Left lobe of liver (tissue), 2 donors: ENCODE data around the gene PSMC3. TPM values are rescaled to one million over a fixed set of nuclear protein-coding genes. Genes with fewer than 3 reads are reported as not detected.
A peak's percentile ranks its signal among the peaks of the same experiment; 100 is the strongest.

Experiments used
- ATAC-seq: fragments of 200-7000 bp; cut with Tn5 transposase; one replicate; pipeline ENCODE4 v1.9.1; 2020; ENCODE audit warnings: mild to moderate bottlenecking, moderate library complexity
- DNase-seq: peaks from one replicate; pipeline ENCODE4 v3.0.0-alpha.2; 2020; ENCODE audit warnings: low spot score
- total RNA-seq: library from RNA; stranded (reverse); gene quantifications from one replicate; pipeline ENCODE4 v1.2.1, GENCODE V29; 2021
- donor health status: DM: no; HTN: no; CAD: no; lungs with moderate emphysema.
- donor health status: DM: no; HTN: yes; CAD: no.

PSMC3 gene
- total RNA-seq = 64.6 TPM

DNA sequence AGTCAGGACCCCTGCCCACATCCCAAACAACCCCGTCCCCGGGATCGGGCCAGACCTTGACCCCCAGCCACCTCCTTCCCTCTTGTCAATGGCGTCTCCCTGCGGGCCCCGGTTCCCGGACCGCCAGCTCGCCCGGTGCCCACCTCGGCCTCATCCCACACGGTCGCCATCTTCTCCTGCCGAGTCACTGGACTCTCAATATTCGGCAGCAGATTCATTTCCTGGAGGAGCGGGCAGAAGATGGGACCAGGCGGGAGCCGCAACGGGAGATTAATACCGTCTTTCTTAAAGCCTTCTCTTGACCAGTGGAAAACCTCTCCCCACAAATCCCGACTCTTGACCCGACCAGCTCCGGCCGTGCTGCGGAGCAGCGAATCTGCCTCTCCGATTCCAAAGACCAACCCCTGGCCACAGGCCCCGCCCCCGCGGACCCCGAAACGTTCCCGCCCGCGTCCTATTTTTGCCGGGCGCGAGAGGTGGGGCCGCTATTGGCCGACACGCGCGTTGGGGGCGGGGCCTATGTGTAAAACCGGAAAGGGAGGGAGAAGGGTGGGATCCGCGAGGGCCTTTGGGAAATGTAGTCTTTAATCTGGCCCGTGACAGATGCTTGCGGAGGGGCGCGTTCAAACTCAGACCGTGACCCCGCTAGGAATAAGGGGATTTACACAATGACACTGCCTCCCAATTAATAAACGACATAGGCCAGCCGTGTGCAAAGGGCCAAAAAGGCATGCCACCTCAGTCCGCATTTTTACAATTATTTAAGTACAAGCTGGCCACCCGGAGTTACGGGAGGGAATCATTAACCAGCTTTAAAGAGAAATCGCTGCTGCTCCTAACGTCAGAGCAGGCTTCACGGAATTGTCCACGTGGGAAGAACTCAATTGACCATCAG, at the start of gene PSMC3:
Gene PSMC3, minus strand, starts transcription at position 378 of the 895 bp plus-strand sequence. Its CDS starts 160 bp downstream, at position 218.
- ATAC-seq = peak; percentile 89
- peak; percentile 99 for DNase-seq

DNA sequence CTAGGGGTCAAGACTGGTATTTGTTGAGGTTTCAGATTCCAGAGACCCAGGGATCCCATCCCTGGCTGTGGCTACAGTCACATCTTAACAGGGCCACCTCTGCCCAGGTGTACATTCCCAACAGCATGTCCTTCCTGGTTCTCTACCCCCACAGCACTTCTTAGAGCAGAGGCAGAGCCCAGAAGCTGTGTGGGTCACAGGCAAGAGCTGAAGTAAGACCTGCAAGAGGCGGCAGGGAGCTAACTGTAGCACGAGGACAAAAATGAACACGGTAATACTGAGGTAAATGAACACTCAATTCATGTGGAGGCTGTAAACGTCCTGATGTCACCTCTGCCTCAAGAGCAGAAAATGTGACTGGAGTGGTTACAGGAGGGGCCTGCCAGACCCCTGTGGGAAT, 44.4 kb upstream of the PSMC3 start:
- ATAC-seq = no peak
- DNase-seq = no peak

DNA sequence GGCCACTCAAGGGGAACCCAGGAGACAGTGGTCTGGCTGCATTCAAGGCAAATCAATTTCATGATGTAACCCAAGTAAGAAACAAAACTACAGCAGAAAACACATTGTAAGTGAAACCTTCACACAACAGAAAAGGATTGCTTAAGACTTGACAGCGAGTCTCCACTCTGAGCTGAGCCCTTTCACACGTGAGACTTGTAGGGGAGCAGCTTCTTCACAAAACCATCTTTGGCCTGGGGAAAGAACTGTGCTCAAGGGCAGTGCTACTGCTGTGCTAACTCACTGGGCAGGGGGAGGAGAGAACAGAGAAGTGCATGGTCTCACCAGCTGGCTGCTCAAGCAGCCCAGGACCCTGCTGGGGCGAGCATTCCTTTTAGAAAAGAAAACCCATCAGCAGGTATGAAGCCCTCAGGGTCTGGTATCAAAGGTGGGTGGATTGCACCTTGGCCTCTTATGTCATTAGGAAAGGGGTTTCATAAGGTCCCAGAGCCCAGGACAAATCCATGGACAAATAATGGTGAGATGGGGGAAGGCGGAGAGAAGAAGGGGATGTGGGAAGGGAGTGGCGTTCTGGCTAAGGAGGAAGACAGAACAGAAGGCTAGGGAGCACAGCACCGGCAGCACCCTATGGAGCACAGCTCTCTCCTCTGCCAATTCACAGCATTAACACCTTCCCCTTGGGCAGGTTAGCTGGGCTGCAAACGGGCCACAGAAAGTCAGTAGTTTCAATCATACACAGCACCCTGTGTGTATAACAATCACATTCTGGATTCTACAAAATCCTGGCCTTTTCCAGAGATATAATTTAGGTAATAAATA, 43.3 kb upstream of the PSMC3 start:
- ATAC-seq = peak; percentile 3
- DNase-seq = no peak

DNA sequence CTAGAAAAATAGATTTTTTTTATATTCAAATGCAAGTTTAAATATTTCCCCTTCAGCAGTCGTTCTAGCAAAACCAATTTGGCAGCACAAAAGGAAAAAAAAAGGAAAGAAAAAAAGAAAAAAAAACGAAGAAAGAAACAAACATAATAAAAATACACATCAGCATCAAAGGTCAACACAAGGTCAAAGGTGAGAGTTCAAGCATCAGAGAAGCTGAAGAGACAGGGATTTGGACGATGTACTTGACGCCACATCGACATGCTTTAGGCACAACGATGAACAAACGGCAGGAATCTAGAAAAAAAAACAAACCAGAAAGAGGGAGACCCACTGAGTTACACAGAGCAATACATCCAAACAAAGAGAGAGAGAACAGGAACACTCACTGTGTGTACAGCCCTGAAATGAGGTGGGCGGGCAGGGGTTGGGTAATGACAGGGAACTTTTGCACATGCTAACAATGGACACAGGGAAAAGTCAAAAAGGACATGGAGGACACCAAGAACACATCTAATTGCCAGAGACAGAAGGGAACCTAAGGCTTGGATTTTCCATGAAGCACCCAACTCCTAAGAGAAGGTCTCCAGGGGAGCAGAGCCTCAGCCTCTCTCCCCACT, 42.5 kb upstream of the PSMC3 start:
- DNase-seq = no peak
- ATAC-seq = peak; percentile 2

DNA sequence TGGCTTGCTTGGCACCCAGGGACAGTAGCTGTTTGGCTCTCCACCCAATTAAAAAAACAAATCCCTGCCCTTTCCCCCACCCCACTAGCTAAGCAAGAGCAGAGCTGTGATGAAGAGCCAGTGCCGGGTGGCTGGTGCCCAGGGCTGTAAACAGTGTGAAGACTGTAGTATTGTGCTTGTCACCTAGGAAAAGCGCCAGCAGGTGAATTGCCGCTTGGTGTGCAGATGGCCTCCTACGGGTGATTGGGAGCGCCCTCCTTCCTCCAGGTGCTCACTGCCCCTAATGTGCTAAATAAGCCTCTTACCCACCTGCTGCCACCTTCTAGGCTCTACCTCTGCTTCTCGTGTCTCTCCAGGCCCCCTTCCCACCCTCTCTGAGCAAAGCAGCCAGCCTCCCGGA, 41.1 kb upstream of the PSMC3 start:
- no peak for DNase-seq
- ATAC-seq = peak; percentile 63

DNA sequence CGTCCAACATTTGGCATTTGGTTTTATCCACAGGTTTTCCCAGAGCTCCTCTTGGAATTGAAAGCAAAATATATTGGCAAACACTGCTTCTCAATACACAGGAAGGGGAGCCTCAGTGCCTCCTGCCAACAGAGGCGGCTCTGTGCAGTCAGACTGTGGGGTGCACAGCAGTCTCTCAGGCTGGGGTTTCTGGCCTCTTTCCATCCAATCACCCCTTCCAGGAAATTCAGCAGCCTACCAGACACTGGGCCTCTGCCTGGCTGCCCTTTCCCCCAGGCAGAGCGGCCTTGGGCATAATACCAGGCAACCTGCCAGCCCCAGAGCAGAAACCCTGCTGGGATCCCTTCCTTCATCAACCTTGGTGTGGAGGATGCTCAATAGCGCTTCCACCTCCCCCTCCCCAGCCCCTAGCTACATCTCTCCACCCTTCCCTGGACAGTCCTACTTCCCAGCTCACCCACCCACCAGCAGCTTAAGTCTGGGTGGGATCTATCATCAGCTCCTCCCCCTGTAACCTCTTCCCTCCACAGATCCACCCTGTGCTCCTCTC, 40.5 kb upstream of the PSMC3 start:
- DNase-seq = peak; percentile 76
- peak; percentile 74 for ATAC-seq

DNA sequence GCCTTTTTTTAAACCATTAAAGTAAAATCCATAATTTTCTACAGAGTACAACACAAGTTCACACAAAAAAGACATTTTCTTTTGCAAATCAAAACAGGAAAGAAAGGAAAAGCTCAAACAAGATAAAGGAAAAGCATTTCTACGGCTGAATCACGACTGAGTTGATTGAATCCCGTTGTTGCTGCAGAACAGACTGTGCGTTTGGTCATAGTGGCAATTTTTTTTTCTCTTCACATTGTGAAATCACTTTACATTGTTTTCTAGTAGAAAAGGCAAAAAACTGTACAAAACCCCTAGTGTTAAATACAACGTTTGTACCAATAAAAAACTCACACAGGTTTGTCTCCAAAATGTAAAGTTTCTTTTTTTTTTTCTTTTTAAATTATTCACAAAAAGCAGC, 40.0 kb upstream of the PSMC3 start:
- ATAC-seq = no peak

DNA sequence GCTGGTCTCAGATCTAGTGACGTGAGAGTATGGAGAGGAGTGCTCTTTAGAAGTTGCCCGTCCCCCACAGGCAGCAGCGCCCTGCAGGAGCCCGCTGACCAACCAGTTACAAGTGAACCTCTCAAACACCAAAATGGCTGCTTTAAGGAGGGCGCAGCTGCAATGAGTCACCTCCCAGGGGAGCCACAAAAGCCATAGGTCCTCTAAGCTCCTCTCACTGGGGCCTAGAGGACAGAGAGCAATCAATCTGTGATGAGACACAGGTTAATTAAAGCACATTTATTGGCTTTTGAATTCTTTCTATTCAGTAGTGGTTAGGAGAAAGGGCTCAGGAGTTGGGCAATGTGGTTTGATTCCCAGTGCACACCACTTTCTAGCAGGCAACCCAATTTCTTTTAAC, 38.2 kb upstream of the PSMC3 start:
- no peak for ATAC-seq

More for the DNA sequence above, 40.0 kb upstream of the PSMC3 start:
- no peak for DNase-seq

DNA sequence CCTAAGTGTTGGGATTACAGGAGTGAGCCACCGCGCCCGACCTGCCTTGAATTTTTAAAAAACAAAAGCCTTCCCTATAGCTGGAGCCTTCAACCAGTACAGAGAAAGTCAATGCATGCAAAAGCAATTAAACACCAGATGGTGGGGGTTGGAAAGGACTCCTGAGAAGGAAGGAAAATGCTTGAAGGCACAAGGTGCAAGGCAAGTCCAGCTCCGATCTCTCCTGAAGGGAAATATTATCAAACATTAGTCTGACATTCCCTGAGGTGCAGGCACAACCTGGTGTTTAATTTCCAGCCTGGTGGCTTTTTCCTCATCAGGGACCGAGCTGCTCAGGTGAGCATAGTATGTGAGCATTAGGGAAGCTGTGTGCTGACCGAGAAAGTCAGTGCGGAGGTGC, 35.6 kb upstream of the PSMC3 start:
- ATAC-seq (no peak), DNase-seq (no peak)

More for the DNA sequence above, 38.2 kb upstream of the PSMC3 start:
- DNase-seq = no peak

DNA sequence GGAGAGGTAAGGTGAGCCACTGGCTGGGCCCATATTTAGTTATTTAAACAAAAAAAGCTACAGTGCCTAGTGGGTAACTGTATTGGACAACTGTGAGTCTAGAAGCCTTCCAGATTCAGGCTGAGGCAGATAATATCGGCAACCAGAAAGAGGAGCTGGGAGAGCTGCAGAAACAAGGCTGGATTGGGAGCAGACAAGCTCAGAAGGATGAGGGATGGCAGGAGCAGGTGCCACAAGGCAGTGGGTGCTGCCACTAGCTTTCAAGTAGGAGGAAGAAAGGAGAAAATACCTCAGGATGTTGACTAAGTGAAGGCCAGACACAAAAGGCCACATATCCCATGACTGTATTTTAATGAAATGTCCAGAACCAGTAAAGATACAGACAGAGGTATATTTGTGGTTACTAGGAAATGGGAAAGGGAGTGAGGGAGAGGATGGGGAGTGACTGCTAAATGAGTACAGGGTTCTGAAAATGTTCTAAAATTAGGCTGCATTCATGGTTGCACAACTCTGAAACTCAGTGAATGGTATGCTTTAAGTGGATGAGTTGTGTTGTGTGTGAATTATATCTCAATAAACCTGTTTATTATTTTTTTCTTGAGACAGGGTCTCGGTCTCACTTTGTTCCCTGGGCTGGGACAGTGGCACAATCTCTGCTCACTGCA, 34.5 kb upstream of the PSMC3 start:
- ATAC-seq = no peak
- no peak for DNase-seq

DNA sequence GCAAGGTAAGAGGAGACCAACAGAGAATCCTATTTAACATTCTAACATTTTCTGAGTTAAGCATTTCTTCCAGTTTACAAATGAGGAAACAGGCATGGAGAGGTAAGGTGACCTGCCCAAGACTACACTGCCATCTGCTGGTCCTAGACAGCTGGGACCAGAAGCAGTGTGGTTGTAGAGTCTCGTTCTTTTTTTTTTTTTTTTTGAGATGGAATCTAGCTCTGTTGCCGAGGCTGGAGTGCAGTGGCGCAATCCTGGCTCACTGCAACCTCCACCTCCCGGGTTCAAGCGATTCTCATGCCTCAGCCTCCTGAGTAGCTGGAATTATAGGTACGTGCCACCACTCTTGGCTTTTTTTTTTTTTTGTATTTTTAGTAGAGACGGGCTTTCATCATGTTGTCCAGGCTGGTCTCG, 28.0 kb upstream of the PSMC3 start:
- DNase-seq (peak; percentile 79), ATAC-seq (peak; percentile 91)

DNA sequence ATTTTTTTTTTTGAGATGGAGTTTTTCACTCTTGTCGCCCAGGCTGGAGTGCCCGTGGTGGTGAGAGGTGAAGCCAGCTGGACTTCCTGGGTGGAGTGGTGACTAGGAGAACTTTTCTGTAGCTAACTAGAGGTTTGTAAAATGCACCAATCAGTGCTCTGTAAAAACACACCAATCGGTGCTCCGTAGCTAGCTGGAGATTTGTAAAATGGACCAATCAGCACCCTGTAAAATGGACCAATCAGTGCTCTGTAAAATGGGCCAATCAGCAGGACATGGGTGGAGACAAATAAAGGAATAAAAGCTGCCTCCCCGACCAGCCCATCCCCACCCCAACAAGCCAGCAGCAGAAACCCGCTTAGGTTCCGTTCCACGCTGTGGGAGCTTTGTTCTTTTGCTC, 27.1 kb upstream of the PSMC3 start:
- DNase-seq (no peak), ATAC-seq (no peak)

DNA sequence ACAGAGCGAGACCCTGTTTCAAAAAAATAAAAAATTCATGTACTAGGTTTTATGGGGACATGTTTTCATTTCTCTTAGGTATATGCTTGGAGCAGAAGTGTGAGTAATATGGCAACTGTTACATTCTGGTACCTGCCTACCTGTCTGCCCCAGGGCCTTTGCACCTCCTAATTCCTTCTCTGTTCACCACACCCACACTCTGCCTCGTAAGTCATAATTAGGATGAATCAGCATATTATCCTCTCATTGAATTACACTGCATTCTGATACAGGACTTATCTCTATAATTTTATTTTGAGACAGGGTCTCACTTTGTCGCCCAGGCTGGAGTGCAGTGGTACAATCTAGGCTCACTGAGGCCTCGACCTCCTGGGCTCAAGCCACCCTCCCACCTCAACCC, 25.8 kb upstream of the PSMC3 start:
- no peak for DNase-seq
- ATAC-seq = no peak

DNA sequence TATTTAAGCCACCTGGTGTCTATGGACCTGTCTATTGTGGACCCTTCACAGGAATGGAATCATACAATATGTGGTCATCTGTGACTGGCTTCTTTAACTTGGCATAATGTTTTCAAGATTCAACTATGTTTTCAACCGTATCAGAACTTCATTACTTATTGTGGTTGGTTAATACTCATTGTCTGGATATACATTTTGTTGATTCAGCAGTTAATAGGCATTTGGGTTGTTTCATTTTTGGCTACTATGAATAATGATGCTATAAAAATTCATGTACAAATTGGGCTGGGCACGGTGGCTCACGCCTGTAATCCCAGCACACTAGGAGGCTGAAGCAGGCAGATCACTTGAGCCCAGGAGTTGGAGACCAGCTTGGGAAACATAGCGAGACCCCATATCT, 25.2 kb upstream of the PSMC3 start:
- DNase-seq (no peak), ATAC-seq (no peak)

DNA sequence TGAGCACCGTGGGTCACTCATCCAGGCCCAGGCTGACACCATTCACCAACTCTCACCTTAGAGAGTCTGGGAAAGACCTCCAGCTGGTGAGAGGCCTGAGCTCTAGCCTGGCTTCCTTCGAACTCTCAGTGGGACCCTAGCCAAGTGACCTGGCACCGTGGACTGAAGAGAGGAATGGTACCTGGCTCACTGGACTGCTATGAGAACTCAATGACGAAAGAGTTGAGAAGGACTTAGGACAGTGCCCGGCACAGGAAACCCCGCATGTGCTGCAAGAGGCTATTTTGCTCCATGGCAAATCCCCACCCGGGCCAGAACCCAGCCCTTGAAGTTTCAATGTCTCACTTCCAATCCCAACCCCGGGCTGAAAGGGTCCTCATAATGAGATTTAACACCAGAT, 23.3 kb upstream of the PSMC3 start:
- peak; percentile 81 for DNase-seq
- ATAC-seq = peak; percentile 78

DNA sequence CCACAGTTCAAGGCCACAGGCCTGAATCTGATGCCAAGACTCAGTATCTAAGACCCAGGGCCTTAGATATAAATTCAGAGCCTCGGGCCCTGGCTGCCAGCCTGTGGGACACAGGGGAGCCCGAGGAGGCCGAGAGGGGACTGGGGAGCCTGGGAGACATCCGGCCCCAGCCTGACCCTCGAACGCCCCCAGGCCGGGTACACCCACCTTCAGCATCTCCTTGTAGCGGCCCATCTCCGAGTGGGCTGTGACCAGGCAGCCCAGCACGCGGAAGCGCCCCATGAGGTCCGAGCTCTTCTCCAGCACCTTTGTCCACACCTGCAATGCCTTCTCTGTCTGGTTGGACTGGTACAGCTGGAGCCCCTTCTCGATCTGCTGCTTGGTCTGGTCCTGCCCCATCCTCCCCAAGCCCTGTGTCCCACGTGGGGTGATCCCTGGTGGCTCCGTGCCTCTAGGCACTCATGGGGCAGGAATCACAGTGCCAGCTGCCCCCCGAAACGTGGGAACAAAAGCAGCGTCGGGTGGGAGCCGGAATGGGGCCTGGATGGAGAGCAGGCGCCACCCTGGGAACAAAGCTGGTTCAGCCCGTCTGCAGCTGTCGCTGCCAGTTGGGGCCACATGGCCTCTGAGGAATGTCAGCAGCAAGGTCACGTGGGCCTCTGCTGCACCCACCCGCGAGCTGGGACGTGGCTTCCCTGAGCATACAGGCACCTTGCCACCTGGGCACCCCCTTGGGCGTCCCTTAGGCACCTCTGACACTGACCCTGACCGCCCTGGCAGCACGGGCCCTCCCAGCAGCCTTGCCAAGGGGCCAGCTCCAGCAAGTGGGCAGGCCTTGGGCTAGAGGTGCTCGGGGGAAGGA, 22.6 kb upstream of the PSMC3 start, which contains the start of gene RAPSN:
Gene RAPSN, minus strand, starts transcription at position 571 of the 862 bp plus-strand sequence. Its CDS starts 172 bp downstream, at position 399.
- peak; percentile 38 for ATAC-seq

DNA sequence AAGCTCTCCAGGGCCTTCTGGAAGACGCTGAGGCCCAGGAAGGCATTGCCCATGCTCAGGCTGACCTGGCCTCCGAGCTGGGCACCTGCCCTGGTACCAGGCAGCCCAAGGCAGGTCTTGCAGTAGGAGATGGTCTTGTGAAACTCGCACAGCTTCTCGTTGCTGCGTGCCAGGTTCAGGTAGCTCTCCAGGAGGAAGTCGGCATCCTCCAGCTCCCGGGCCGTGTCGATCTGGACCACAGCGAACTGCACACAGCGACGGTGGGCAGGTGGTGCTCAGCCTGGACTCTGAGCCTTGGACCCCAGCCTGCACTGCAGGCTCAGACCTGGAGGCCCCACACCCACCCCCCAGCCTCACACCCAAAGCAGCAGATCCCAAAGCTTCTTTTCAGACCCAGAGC, 21.7 kb upstream of the PSMC3 start:
- no peak for DNase-seq
- ATAC-seq = no peak

More for the DNA sequence above, 22.6 kb upstream of the PSMC3 start, which contains the start of gene RAPSN:
- no peak for DNase-seq

DNA sequence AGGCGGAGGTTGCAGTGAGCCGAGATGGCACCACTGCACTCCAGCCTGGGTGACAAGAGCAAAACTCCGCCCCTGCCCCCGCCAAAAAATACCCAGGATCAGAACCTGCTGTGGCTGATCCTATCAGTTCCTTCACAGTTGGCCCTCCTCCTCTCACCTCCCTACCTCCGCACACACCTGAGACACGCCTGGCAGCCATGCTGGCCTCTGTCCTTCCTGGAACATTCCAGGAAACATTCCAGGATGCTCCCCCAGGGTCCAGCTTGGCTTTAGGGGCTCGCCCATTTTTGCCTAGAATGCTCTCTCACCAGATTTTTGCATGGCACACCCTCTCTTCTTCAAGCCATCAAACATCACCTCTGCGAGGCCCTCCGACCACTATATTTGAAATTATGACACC, 20.6 kb upstream of the PSMC3 start:
- DNase-seq = no peak
- ATAC-seq = no peak

DNA sequence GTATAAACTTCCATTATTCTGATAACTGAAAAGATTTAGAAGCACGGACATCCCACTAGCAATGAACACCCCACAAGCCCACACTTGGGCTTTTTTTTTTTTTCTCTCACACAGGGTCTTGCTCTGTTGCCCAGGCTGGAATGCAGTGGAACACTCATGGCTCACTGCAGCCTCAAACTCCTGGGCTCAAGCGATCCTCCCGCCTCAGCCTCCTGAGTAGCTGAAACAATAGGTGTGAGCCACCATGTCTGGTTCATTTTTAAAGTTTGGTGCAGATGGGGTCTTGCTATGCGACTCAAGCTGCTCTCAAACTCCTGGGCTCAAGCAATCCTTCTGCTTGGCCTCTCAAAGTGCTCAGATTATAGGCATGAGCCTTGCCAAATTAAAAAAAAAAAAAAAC, 19.6 kb upstream of the PSMC3 start:
- no peak for ATAC-seq
- no peak for DNase-seq
